PFSK-1 (cell line): ENCODE results near the gene KCNJ5.

ENCODE experiments used
- REST ChIP-seq, 2 experiments: IDR thresholded peaks; 2 replicates each; pipeline versions ENCODE4 v1.6.1 to v1.8.0; 2011 to 2012; ENCODE audit warnings: low read depth in 2 of 2, low read length in 2 of 2, control low read depth in 1 of 2, inconsistent platforms in 1 of 2, mild to moderate bottlenecking in 1 of 2, moderate library complexity in 1 of 2; ENCODE audit not compliant: insufficient read depth in 1 of 2
- TAF1 ChIP-seq: IDR thresholded peaks from 2 replicates; pipeline ENCODE4 v1.6.1; 2012; ENCODE audit warnings: low read length, control low read depth, borderline replicate concordance; ENCODE audit not compliant: insufficient read depth

GRCh38 chr11:128957202-128957482 lies 66.0 kb downstream of the KCNJ5 start:
- TF ChIP-seq REST (IDR thresholded peaks at IDR 0.05; ENCODE audit: insufficient read depth in 1 of 2, low read depth in 2 of 2, low read length in 2 of 2) (no peak), TAF1 (no peak)
